ENCODE results near the gene DDX42. TPM values are rescaled to one million over a fixed set of nuclear protein-coding genes. Genes with fewer than 3 reads are reported as not detected.

DDX42 gene
- total and polyA plus RNA-seq, 9 of the 15 experiments (the other 6 are each of a cell fraction or from before 2014, with no cell fraction given), result 16.5 to 149 (median 87.6) TPM

GRCh38 chr17:63842540-63843386 is 68.8 kb downstream of the DDX42 start, which contains the start of gene SMARCD2 (continued):
- TF ChIP-seq, protein P1, sequence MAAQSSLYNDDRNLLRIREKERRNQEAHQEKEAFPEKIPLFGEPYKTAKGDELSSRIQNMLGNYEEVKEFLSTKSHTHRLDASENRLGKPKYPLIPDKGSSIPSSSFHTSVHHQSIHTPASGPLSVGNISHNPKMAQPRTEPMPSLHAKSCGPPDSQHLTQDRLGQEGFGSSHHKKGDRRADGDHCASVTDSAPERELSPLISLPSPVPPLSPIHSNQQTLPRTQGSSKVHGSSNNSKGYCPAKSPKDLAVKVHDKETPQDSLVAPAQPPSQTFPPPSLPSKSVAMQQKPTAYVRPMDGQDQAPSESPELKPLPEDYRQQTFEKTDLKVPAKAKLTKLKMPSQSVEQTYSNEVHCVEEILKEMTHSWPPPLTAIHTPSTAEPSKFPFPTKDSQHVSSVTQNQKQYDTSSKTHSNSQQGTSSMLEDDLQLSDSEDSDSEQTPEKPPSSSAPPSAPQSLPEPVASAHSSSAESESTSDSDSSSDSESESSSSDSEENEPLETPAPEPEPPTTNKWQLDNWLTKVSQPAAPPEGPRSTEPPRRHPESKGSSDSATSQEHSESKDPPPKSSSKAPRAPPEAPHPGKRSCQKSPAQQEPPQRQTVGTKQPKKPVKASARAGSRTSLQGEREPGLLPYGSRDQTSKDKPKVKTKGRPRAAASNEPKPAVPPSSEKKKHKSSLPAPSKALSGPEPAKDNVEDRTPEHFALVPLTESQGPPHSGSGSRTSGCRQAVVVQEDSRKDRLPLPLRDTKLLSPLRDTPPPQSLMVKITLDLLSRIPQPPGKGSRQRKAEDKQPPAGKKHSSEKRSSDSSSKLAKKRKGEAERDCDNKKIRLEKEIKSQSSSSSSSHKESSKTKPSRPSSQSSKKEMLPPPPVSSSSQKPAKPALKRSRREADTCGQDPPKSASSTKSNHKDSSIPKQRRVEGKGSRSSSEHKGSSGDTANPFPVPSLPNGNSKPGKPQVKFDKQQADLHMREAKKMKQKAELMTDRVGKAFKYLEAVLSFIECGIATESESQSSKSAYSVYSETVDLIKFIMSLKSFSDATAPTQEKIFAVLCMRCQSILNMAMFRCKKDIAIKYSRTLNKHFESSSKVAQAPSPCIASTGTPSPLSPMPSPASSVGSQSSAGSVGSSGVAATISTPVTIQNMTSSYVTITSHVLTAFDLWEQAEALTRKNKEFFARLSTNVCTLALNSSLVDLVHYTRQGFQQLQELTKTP (IDR thresholded peaks at IDR 0.05; ENCODE audit: low read depth in 1 of 2, partially characterized antibody in 2 of 2), result peak in 1 of 2 experiments; percentile 78
- TF ChIP-seq ARID4B (CRISPR knock-in tag; IDR thresholded peaks at IDR 0.05) (peak; percentile 91), ZKSCAN3 (CRISPR knock-in tag; IDR thresholded peaks at IDR 0.05) (no peak), NFIC (IDR thresholded peaks at IDR 0.05) (peak; percentile 58), TFAP4 (CRISPR knock-in tag; IDR thresholded peaks at IDR 0.05; ENCODE audit: borderline replicate concordance) (peak; percentile 84), TAF9B (IDR thresholded peaks at IDR 0.05; ENCODE audit: partially characterized antibody) (no peak), CTBP1 (IDR thresholded peaks at IDR 0.05; ENCODE audit: borderline replicate concordance) (peak; percentile 94), FOXP4 (CRISPR knock-in tag; IDR thresholded peaks at IDR 0.05; ENCODE audit: borderline replicate concordance) (peak; percentile 81; the same call in 1 of the 2 replicates), HDAC2 (IDR thresholded peaks at IDR 0.05) (peak; percentile 65), ZNF76 (CRISPR knock-in tag; IDR thresholded peaks at IDR 0.05; ENCODE audit: borderline replicate concordance) (peak; percentile 91), NFRKB (IDR thresholded peaks at IDR 0.05; ENCODE audit: low read depth) (peak; percentile 36; the same call in 1 of the 2 replicates)
- TF ChIP-seq, protein P2, sequence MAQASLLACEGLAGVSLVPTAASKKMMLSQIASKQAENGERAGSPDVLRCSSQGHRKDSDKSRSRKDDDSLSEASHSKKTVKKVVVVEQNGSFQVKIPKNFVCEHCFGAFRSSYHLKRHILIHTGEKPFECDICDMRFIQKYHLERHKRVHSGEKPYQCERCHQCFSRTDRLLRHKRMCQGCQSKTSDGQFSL (CRISPR knock-in tag; IDR thresholded peaks at IDR 0.05), result peak; percentile 71
- TF ChIP-seq, protein P2 (tag; IDR thresholded peaks at IDR 0.05), result peak in 1 of 2 experiments; percentile 56; a peak in 1 of 4 replicates
